Esophagus (tissue), 2 donors: ENCODE measurements around the gene ADIPOR2. TPM values are rescaled to one million over a fixed set of nuclear protein-coding genes. Genes with fewer than 3 reads are reported as not detected.
"Not testable (repeated sequence)": the region's sequence is repeated elsewhere in the genome, so short reads cannot be mapped to it uniquely, and the experiment has no call there.

Source experiments
- H3K27ac ChIP-seq, 2 donors: one replicate each; pipeline ENCODE4 v1.5.1; 2013; ENCODE audit warnings: low read depth in 2 of 2, mild to moderate bottlenecking in 2 of 2, inconsistent platforms in 1 of 2, low read length in 1 of 2, moderate library complexity in 1 of 2
- H3K27me3 ChIP-seq, 2 donors: one replicate each; pipeline ENCODE4 v1.6.1; 2013; ENCODE audit warnings: low read length in 2 of 2, control low read depth in 1 of 2, mild to moderate bottlenecking in 1 of 2; ENCODE audit not compliant: insufficient read depth in 2 of 2, control insufficient read depth in 1 of 2
- H3K36me3 ChIP-seq, 2 donors: one replicate each; pipeline ENCODE4 v1.6.1; 2013; ENCODE audit warnings: low read length in 1 of 2; ENCODE audit not compliant: control insufficient read depth in 2 of 2, insufficient read depth in 2 of 2
- H3K4me1 ChIP-seq, 2 donors: one replicate each; pipeline ENCODE4 v1.6.1; 2013; ENCODE audit warnings: low read length in 1 of 2; ENCODE audit not compliant: control insufficient read depth in 2 of 2, insufficient read depth in 2 of 2
- H3K4me3 ChIP-seq, 2 donors: one replicate each; pipeline ENCODE4 v1.5.1; 2013; ENCODE audit warnings: low read length in 2 of 2, mild to moderate bottlenecking in 2 of 2, low read depth in 1 of 2, moderate library complexity in 1 of 2
- H3K9me3 ChIP-seq, 2 donors: one replicate each; pipeline ENCODE4 v1.6.1; 2013; ENCODE audit warnings: mild to moderate bottlenecking in 2 of 2, low read depth in 1 of 2, low read length in 1 of 2, moderate library complexity in 1 of 2; ENCODE audit not compliant: control insufficient read depth in 2 of 2, insufficient read depth in 1 of 2
- WGBS, 2 donors: extraction: QIAGEN DNeasy Blood & Tissue Kit; methylation state at CpG; one replicate each; pipeline ENCODE4 v1.1.7; 2013; 5-methylcytosine and 5-hydroxymethylcytosine counted together
- polyA plus RNA-seq, 2 donors: library from polyadenylated mRNA; stranded (reverse); fragments of 200-250 nt; gene quantifications; one replicate each; pipeline ENCODE4 v1.2.3, GENCODE V29; 2013
- donor health status: healthy with polysubstance abuse.
- donor health status: Bipolar disorder and iron deficiency.

Gene ADIPOR2
- polyA plus RNA-seq, 2 donors: 29.9 to 33.7 TPM

- Histone ChIP-seq H3K27ac (no peak overlapping the region), H3K4me3 (no peak overlapping the region), H3K9me3 (no peaks in the 10 kb centered on the region), H3K27me3 (no peaks in the 10 kb centered on the region), H3K36me3 (no peaks in the 10 kb centered on the region), H3K4me1 (no peaks in the 10 kb centered on the region)
- 29 to 33% methylated on average over 2 of the region's 2 CpGs for WGBS, 2 donors
Measured at GRCh38 chr12:1697271-1697670, 6.4 kb downstream of the ADIPOR2 start.

- H3K4me3 ChIP-seq: no peak overlapping the region
- WGBS, 2 donors: 40 to 63% methylated on average over 2 of the region's 2 CpGs
- H3K27me3 ChIP-seq: no peaks in the 10 kb centered on the region
- no peaks in the 10 kb centered on the region for H3K9me3 ChIP-seq
- no peaks in the 10 kb centered on the region for H3K4me1 ChIP-seq
- H3K27ac ChIP-seq: no peak overlapping the region
- no peaks in the 10 kb centered on the region for H3K36me3 ChIP-seq
Measured at GRCh38 chr12:1698720-1699119, 7.8 kb downstream of the ADIPOR2 start.

- Histone ChIP-seq H3K9me3 (no peaks in the 10 kb centered on the region), H3K36me3 (no peaks in the 10 kb centered on the region), H3K4me1 (peaks cover 0 to 3% of the 10 kb centered on the region in 2 donors), H3K27me3 (no peaks in the 10 kb centered on the region), H3K27ac (no peak overlapping the region), H3K4me3 (no peak overlapping the region)
- 53 to 61% methylated on average over 2 of the region's 2 CpGs for WGBS, 2 donors
Measured at GRCh38 chr12:1702713-1703112, 11.8 kb downstream of the ADIPOR2 start.

DNA sequence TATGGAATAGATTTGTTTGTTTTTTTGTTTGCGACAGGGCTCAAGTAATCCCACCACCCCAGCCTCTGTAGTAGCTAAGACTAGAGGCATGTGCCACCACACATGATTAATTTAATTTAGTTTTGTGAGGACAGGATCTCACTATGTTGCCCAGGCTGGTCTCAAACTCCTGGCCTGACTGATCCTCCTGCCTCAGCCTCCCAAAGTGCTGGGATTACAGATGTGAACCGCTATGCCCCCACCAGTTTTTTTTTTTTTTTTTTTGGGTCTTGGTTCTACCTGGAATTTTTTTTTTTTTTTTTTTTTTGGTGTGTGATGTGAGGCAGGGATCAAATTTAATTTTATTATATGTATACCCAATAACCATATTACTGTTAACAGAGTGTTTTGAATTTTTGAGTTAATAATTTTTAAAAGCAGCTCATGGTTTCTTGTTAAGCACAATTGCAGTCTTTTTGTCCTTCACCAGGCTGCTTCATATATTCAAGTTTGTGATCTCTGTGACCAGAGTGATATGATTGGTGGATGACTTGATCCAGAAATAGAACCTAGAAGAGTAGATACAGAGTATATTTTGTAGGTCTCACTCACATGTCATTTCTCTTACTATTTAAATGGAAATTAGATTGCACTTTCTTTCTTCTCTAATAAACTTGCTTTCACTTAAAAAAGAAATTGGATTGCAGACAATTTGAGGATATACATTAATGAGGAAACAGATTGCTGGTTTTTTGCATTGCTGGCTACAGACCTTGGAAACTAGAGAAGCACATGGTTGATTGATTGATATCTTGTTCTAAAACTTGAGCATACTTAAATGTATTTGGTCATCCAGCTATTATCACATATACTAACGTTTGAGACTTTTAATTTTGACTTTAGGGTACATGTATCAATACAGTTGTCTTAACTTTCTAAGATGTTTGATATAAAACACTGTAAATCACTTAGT, 13.2 kb downstream of the ADIPOR2 start:
- WGBS, 2 donors: 75 to 81% methylated on average over 3 of the region's 3 CpGs
- Histone ChIP-seq H3K27me3 (no peaks in the 10 kb centered on the region), H3K4me3 (no peak overlapping the region), H3K9me3 (no peaks in the 10 kb centered on the region), H3K4me1 (peaks cover 0 to 3% of the 10 kb centered on the region in 2 donors), H3K36me3 (no peaks in the 10 kb centered on the region), H3K27ac (no peak overlapping the region)

- WGBS, 2 donors: 78 to 81% methylated on average over 3 of the region's 3 CpGs
- H3K27ac ChIP-seq: no peak overlapping the region
- H3K9me3 ChIP-seq: no peaks in the 10 kb centered on the region
- no peaks in the 10 kb centered on the region for H3K36me3 ChIP-seq
- no peaks in the 10 kb centered on the region for H3K27me3 ChIP-seq
- H3K4me3 ChIP-seq: no peak overlapping the region
- peaks cover 0 to 3% of the 10 kb centered on the region in 2 donors for H3K4me1 ChIP-seq
Measured at GRCh38 chr12:1705774-1706631, 15.1 kb downstream of the ADIPOR2 start.

DNA sequence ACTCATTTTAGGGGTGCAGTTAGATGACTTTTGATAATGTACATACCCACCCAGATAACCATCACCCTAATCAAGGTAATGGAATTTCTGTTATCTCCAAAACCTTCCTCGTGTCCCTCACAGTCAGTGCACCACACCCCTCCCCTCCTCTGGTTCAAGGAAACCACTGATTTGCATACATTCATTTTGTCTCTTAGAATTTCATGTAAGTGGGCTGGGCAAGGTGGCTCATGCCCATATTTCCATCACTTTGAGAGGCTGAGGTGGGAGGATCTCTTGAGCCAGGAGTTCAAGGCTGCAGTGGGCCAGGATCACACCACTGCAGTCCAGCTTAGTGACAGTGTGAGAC, 15.7 kb downstream of the ADIPOR2 start:
- Histone ChIP-seq H3K4me3 (no peak overlapping the region), H3K36me3 (no peaks in the 10 kb centered on the region), H3K9me3 (no peaks in the 10 kb centered on the region), H3K4me1 (peaks cover 0 to 3% of the 10 kb centered on the region in 2 donors), H3K27ac (no peak overlapping the region), H3K27me3 (no peaks in the 10 kb centered on the region)
- WGBS, 2 donors: 39 to 51% methylated on average over 1 of the region's 1 CpG

- no peaks in the 10 kb centered on the region for H3K27me3 ChIP-seq
- WGBS, 2 donors: 98 to 100% methylated on average over 1 of the region's 1 CpG
- no peak overlapping the region for H3K4me3 ChIP-seq
- no peak overlapping the region for H3K27ac ChIP-seq
- H3K9me3 ChIP-seq: no peaks in the 10 kb centered on the region
- peaks cover 0 to 3% of the 10 kb centered on the region in 2 donors for H3K4me1 ChIP-seq
- no peaks in the 10 kb centered on the region for H3K36me3 ChIP-seq
Measured at GRCh38 chr12:1707051-1707450, 16.2 kb downstream of the ADIPOR2 start.

- not testable (repeated sequence) for H3K4me1 ChIP-seq, H3K27me3 ChIP-seq, H3K9me3 ChIP-seq, H3K36me3 ChIP-seq, H3K27ac ChIP-seq, H3K4me3 ChIP-seq
- WGBS, 2 donors: 95 to 96% methylated on average over 5 of the region's 5 CpGs
Measured at GRCh38 chr12:1709968-1710367, 19.1 kb downstream of the ADIPOR2 start.

GRCh38 chr12:1710870-1711269, 20.0 kb downstream of the ADIPOR2 start:
- not testable (repeated sequence) for H3K4me1 ChIP-seq, H3K27ac ChIP-seq, H3K27me3 ChIP-seq

More at GRCh38 chr12:1710870-1711269, 20.0 kb downstream of the ADIPOR2 start:
- H3K9me3 ChIP-seq, H3K36me3 ChIP-seq, H3K4me3 ChIP-seq: not testable (repeated sequence)
- 92 to 99% methylated on average over 8 of the region's 8 CpGs for WGBS, 2 donors
